AG09309 (cell line): Measurements from ENCODE around the gene SSU72.

Source experiments
- DNase-seq: peaks from one replicate; pipeline ENCODE4 v3.0.0-alpha.2; 2010; ENCODE audit warnings: low read depth
- H3K4me3 ChIP-seq: 2 replicates; pipeline ENCODE4 v1.5.1; 2011; ENCODE audit warnings: mild to moderate bottlenecking, low read depth, low read length, moderate library complexity; ENCODE audit not compliant: control insufficient read depth
- TF ChIP-seq, protein P1 (sequence below): IDR thresholded peaks from 2 replicates; pipeline ENCODE4 v1.5.1; 2011; ENCODE audit warnings: mild to moderate bottlenecking, low read depth, low read length, inconsistent platforms; ENCODE audit not compliant: insufficient read depth, control insufficient read depth; ENCODE audit errors: missing control alignments

Gene SSU72

DNA sequence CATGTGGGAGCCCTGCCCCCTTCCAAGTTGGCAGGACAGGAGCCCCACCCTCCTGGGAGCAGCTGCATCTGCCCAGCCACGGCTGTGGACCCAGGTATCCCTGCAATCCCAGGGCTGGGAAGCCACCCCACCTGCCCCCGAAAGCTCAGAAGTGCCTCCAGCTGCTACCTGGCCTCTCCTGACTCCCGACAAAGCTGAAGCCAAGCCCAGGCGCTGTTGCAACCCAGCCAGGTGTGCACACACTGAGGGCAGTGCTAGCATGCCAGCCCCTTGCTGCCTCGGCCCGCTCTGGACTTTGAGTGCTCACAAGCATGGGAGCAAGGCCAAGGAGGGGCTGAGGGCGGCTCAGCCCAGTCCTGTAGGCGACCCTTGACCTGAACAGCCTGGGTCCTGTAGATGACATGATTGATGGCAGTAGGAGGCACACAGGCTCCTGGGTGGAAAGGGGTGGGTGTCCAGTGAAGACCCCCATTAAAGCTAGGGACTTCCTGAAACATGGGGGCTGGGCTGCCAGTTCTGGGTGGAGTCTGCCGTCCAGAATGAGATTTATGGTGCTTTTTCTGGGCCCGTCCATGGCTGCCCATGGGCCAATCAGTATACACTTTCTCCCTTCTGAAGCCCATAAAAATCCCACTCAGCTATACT lies 2.8 kb upstream of the SSU72 start:
- TF ChIP-seq, protein P1, sequence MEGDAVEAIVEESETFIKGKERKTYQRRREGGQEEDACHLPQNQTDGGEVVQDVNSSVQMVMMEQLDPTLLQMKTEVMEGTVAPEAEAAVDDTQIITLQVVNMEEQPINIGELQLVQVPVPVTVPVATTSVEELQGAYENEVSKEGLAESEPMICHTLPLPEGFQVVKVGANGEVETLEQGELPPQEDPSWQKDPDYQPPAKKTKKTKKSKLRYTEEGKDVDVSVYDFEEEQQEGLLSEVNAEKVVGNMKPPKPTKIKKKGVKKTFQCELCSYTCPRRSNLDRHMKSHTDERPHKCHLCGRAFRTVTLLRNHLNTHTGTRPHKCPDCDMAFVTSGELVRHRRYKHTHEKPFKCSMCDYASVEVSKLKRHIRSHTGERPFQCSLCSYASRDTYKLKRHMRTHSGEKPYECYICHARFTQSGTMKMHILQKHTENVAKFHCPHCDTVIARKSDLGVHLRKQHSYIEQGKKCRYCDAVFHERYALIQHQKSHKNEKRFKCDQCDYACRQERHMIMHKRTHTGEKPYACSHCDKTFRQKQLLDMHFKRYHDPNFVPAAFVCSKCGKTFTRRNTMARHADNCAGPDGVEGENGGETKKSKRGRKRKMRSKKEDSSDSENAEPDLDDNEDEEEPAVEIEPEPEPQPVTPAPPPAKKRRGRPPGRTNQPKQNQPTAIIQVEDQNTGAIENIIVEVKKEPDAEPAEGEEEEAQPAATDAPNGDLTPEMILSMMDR: no peak
- no peak overlapping the region for H3K4me3 ChIP-seq
- no peak for DNase-seq

DNA sequence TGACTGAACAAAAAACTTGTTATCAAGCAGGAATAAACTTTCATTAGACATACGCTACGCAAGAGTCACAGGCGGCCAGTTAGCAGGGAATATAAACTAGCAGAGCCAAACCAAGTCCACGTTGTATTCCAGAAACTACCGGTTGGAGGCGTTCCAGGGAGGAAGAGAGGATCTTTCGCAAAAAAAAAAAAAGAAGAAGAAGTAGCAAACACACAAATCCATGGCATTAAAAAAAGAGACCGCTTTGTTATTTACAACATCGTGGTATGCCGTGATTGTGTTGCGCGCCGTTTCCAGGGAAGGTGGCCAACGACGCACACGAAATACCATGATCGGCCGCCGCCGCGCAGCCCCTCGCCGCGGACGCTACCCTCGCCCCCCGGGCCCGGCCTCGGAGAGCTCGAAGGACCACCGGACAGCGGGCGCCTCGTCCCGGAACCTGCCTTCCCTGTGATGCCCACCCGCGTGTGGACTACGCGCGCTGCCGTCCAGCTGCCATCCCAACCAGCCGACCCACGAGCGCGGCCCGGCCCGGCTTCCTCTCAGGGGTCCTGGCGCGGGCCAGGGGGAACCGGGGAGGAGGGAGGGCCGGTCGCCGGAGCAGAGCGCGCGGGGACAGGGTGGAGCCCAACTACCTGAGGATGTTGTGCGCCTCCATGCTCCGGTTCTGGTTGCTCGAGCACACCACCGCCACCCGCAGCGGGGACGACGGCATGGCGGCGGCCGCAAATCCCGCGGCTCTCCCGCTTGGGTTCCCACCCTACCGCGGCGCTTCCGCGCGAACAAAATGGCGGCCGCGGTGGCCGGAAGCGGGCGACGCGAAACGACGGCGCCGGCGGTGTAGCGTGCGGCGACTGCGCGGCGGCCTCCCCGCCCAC lies 581 bp downstream of the SSU72 start:
- TF ChIP-seq, protein P1: peak; percentile 13
- no peak for DNase-seq

DNA sequence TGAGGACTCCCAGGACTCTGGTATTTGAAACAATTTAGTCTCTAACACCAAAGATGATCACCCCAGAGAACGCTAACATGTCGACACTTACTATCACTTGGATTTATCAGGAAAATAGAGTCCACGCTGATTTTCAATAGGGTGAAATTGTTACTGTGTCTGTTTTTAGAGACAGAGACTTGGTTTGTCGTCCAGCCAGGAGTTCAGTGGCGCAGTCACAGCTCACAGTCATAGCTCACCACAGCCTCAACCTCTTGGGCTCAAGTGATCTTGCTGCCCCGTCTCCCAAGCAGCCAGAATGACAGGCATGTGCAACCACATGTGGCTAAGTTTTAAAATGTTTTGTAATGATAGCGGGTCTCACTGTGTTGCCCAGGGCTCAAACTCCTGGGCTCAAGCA lies 5.3 kb downstream of the SSU72 start:
- TF ChIP-seq, protein P1: no peak
- DNase-seq: no peak
- no peak overlapping the region for H3K4me3 ChIP-seq

More for the DNA sequence above, 581 bp downstream of the SSU72 start:
- H3K4me3 ChIP-seq: peak overlapping the region; percentile 89

DNA sequence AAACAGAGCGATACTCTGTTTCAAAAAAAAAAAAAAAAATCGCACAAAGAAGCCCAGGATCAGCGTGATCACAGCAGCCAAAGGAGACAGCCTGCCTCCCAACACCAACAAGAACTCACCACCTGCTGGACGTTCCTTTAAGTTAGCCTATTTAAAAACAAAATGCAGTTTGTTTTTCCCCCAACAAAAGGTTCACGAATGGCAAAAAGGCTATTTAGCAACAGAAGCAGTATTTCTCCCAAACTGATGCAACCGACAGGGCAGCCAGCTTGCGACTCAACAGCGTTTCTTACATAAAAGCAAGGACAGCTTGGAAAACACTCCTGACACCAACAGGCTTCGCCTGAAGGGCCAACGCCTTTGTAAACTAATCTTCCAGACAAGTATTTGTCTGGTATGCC lies 6.8 kb downstream of the SSU72 start:
- TF ChIP-seq, protein P1: no peak
- no peak for DNase-seq
- H3K4me3 ChIP-seq: no peak overlapping the region

DNA sequence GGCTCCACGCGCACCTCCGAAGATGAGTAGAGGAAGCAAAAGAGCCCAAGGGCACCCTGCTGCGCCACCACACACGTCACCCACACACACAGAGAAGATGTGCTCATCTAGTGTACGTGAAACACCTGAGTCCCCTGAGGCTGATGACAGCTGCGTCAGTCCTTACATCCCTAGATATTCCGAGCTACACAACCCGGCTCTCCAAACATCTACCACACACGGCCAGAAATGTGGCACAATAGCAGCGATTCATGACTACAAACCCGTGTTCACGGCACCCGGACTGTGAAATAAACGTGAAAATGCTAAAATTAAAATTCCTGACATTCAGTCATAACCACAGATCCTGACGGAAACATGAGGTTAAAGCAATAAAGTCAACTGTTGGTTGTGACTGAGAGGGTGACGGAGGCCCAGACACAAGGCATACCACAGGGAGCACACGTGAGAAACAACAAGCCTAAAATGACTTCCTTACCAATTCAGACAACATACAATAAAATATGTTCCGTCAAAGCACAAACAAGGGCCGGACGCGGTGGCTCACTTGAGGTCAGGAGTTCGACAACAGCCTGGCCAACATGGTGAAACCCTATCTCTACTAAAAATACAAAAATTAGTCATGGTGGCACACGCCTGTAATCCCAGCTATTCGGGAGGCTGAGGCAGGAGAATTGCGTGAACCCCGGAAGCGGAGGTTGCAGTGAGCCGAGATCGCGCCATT lies 7.3 kb downstream of the SSU72 start:
- no peak overlapping the region for H3K4me3 ChIP-seq
- no peak for DNase-seq
- TF ChIP-seq, protein P1: no peak

DNA sequence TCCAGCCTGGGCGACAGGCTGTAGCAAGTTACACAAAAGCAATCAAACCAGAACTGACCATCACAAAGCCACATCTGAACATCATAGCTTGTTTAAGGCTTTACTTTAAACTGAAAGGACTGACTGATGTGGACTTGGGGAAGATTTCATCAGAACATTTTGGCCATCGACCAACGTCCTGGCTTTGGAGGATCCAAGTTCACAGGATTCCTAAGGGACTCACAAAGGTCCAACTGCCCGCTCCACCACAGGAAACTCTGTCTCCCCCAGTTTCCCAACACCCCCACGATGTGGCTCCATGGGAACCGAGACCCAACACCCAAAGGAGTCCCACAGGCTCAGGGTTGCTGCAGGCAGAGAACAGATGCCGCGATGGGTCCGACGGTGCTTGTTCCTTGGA lies 9.3 kb downstream of the SSU72 start:
- no peak overlapping the region for H3K4me3 ChIP-seq
- DNase-seq: no peak
- TF ChIP-seq, protein P1: no peak
